Nephron (organoid): ENCODE results near the gene MYO16.

ENCODE experiments used
- H3K27ac Mint-ChIP-seq, 3 experiments: 2 replicates each; pipeline ENCODE4 v1.8.0; 2020; ENCODE audit warnings: mixed read lengths in 3 of 3, mild to moderate bottlenecking in 2 of 3, moderate library complexity in 1 of 3
- H3K27me3 Mint-ChIP-seq: 2 replicates; pipeline ENCODE4 v1.8.0; 2021; ENCODE audit warnings: low read depth, mild to moderate bottlenecking, moderate library complexity, mixed read lengths
- H3K36me3 Mint-ChIP-seq: 2 replicates; pipeline ENCODE4 v1.8.0; 2020; ENCODE audit warnings: low read depth, mixed read lengths
- H3K4me1 Mint-ChIP-seq: 2 replicates; pipeline ENCODE4 v1.8.0; 2020; ENCODE audit warnings: mixed read lengths
- H3K4me3 Mint-ChIP-seq, 3 experiments: 2 replicates each; pipeline ENCODE4 v1.8.0; 2020; ENCODE audit warnings: mild to moderate bottlenecking in 3 of 3, mixed read lengths in 3 of 3, moderate library complexity in 2 of 3
- H3K9me3 Mint-ChIP-seq: 2 replicates; pipeline ENCODE4 v1.8.0; 2020; ENCODE audit warnings: mixed read lengths
- TF ChIP-seq, protein P1 (sequence below), 3 experiments: fragments of 200-600 bp; sonication (generic); IDR thresholded peaks; one replicate each; pipeline ENCODE4 v1.5.0; 2021; ENCODE audit warnings: antibody characterized with exemption in 3 of 3; ENCODE audit not compliant: unreplicated experiment in 3 of 3

MYO16 gene

DNA sequence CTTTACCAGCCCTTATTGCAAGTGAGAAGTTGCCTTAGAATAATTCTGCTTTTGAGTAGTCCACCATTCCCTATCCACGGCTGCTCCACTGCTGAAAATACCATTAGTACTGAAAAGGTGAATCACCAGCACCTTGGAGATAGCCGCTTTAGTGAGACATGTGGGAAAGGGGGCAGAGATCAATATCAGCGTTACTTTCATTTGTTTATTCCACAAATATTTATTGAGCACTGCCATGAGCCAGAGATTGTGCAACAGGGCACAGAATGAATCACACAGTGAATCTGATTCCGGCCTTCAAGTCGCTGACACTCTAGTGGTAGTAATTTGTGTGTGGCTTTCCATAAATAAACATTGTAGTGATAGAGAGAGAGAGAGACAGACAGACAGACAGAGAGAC lies 31.5 kb upstream of the MYO16 start:
- Mint-ChIP-seq H3K4me1 (peaks cover 21% of the 10 kb centered on the region), H3K9me3 (peaks cover 4% of the 10 kb centered on the region), H3K36me3 (no peaks in the 10 kb centered on the region), H3K4me3 (no peak overlapping the region), H3K27me3 (peaks cover 4% of the 10 kb centered on the region), H3K27ac (no peak overlapping the region)
- TF ChIP-seq, protein P1, sequence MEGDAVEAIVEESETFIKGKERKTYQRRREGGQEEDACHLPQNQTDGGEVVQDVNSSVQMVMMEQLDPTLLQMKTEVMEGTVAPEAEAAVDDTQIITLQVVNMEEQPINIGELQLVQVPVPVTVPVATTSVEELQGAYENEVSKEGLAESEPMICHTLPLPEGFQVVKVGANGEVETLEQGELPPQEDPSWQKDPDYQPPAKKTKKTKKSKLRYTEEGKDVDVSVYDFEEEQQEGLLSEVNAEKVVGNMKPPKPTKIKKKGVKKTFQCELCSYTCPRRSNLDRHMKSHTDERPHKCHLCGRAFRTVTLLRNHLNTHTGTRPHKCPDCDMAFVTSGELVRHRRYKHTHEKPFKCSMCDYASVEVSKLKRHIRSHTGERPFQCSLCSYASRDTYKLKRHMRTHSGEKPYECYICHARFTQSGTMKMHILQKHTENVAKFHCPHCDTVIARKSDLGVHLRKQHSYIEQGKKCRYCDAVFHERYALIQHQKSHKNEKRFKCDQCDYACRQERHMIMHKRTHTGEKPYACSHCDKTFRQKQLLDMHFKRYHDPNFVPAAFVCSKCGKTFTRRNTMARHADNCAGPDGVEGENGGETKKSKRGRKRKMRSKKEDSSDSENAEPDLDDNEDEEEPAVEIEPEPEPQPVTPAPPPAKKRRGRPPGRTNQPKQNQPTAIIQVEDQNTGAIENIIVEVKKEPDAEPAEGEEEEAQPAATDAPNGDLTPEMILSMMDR (IDR thresholded peaks at IDR 0.05; ENCODE audit: unreplicated experiment in 3 of 3) = no peak

DNA sequence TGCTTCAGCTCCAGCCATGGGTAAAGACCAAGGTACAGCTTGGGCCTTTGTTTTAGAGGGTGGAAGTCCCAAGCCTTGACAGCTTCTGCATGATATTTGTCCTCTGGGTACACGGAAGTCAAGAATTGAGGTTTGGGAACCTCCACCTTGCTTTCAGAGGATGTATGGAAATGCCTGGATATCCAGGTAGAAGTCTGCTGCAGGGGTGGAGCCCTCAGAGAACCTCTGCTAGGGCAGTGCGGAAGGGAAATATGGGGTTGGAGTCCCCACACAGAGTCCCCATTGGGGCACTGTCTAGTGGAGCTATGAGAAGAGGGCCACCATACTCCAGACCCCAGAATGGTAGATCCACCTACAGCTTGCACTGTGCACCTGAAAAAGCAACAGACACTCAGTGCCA lies 23.0 kb upstream of the MYO16 start:
- no peak overlapping the region for H3K27ac Mint-ChIP-seq
- peaks cover 27% of the 10 kb centered on the region for H3K9me3 Mint-ChIP-seq
- TF ChIP-seq, protein P1 (IDR thresholded peaks at IDR 0.05; ENCODE audit: unreplicated experiment in 3 of 3) = no peak
- H3K36me3 Mint-ChIP-seq = peaks cover 6% of the 10 kb centered on the region
- no peak overlapping the region for H3K4me3 Mint-ChIP-seq
- H3K4me1 Mint-ChIP-seq = peaks cover 13% of the 10 kb centered on the region
- H3K27me3 Mint-ChIP-seq = no peaks in the 10 kb centered on the region

DNA sequence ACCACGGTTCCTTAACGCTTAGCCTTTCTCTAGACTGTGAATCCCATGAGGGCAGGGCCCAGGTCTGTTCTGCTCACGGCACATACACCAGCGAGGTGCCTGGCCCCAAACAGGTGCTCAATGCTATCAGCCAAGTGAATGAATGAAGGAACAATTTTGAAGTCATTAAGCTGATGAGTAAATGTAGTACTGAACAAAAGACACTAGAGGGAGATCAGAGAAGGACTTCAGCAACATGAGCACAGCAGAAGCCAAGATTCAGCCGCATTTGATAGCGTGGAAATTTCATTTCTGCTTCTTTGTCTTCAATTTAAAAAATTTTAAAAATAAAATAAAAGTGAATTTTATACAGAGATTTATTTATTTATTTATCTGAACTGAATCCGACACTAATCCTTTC lies 20.1 kb upstream of the MYO16 start:
- Mint-ChIP-seq H3K27me3 (no peaks in the 10 kb centered on the region), H3K4me3 (no peak overlapping the region), H3K27ac (no peak overlapping the region), H3K4me1 (peaks cover 16% of the 10 kb centered on the region), H3K36me3 (peaks cover 6% of the 10 kb centered on the region), H3K9me3 (peaks cover 20% of the 10 kb centered on the region)
- TF ChIP-seq, protein P1 (IDR thresholded peaks at IDR 0.05; ENCODE audit: unreplicated experiment in 3 of 3) = peak; percentile 40 to 58 (median 53)

DNA sequence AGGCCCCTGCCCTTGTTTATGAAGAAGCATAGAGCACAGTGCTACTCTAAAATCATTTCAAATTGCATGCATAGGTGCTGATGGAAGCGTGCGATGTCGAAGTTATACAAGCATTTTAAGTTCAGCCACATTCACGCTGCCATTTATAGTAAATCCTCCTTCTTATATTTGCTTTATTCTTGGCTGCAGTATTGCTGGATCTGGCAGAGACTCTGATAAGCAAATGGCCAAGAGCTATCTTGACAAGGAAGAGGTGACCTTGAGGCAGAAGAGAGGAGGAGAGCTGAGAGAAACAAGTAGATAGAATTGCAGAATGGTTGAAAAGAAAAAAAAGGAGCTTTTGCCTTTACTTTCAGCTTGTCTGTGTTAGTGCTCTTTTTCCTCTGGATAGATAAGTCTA lies 18.9 kb upstream of the MYO16 start:
- Mint-ChIP-seq H3K9me3 (peaks cover 19% of the 10 kb centered on the region), H3K27ac (no peak overlapping the region), H3K27me3 (no peaks in the 10 kb centered on the region), H3K36me3 (peaks cover 5% of the 10 kb centered on the region), H3K4me1 (peaks cover 16% of the 10 kb centered on the region), H3K4me3 (no peak overlapping the region)
- TF ChIP-seq, protein P1 (IDR thresholded peaks at IDR 0.05; ENCODE audit: unreplicated experiment in 3 of 3) = no peak

DNA sequence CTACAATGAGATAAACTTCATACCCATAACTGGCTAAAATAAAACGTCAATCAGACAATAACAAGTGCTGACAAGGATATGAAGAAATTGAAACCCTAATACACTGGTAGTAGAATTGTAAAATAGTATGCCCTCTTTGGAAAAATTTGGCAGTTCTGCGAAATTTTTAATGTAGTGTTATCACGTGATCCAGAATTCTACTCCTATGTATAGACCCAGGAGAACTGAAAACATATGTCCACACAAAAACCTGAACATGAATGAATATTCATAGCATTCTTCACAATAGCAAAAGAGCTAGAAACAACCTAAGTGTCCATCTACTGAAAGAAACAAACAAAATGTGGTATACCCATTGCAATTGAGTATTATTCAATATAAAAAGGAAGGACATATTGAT lies 14.2 kb upstream of the MYO16 start:
- Mint-ChIP-seq H3K4me3 (no peak overlapping the region), H3K9me3 (no peaks in the 10 kb centered on the region), H3K27me3 (no peaks in the 10 kb centered on the region), H3K4me1 (peaks cover 15% of the 10 kb centered on the region), H3K27ac (no peak overlapping the region), H3K36me3 (no peaks in the 10 kb centered on the region)
- TF ChIP-seq, protein P1 (IDR thresholded peaks at IDR 0.05; ENCODE audit: unreplicated experiment in 3 of 3) = no peak

DNA sequence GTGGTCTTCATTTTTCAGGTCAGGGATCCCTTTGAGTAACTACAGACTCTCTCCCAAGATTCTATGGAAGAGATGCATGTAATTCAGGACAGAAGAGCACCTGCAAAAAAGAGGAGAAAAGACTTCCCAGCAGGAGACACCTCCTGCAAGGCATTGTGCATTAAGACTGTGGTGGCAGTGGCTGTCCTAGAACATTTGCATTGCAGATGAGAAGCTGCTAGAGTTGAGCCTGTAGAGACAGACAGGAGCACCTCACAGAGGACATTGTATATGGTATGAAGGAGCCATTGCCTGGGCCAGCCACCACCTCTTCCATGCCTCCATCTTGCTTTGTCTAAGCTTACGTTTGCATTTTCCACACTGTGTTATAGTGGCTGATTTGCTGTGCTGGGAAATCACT lies 11.2 kb upstream of the MYO16 start:
- Mint-ChIP-seq H3K27me3 (no peaks in the 10 kb centered on the region), H3K9me3 (no peaks in the 10 kb centered on the region), H3K4me3 (no peak overlapping the region), H3K27ac (no peak overlapping the region), H3K4me1 (no peaks in the 10 kb centered on the region), H3K36me3 (no peaks in the 10 kb centered on the region)
- TF ChIP-seq, protein P1 (IDR thresholded peaks at IDR 0.05; ENCODE audit: unreplicated experiment in 3 of 3) = no peak
